DND-41 (cell line): ENCODE results near the gene FGFR3.

ENCODE experiments used
- ATAC-seq: fragments of 200-7000 bp; cut with Tn5 transposase; 3 replicates; pipeline ENCODE4 v1.9.1; 2021; ENCODE audit warnings: low read depth; ENCODE audit not compliant: insufficient read depth
- DNase-seq: peaks from one replicate; pipeline ENCODE4 v3.0.0-alpha.2; 2020
- H2AFZ ChIP-seq: 2 replicates; pipeline ENCODE4 v1.6.0; 2012; ENCODE audit warnings: low read depth, low read length
- H3K27ac ChIP-seq: 2 replicates; pipeline ENCODE4 v1.5.1; 2012; ENCODE audit warnings: low read length, inconsistent platforms
- H3K27me3 ChIP-seq: fragments of 200-600 bp; sonication (generic); 2 replicates; pipeline ENCODE4 v1.6.0; 2012; ENCODE audit warnings: low read length, mild to moderate bottlenecking, inconsistent platforms; ENCODE audit not compliant: insufficient read depth, poor library complexity
- H3K36me3 ChIP-seq: 2 replicates; pipeline ENCODE4 v1.5.1; 2012; ENCODE audit warnings: low read length, inconsistent platforms; ENCODE audit not compliant: insufficient read depth
- H3K4me1 ChIP-seq: 2 replicates; pipeline ENCODE4 v1.5.1; 2012; ENCODE audit warnings: mild to moderate bottlenecking, low read length; ENCODE audit not compliant: insufficient read depth
- H3K4me2 ChIP-seq: 2 replicates; pipeline ENCODE4 v1.6.0; 2012; ENCODE audit warnings: mild to moderate bottlenecking, moderate library complexity, low read length, inconsistent platforms; ENCODE audit not compliant: insufficient read depth
- H3K4me3 ChIP-seq, 2 experiments: fragments of 200-600 bp in 1 of 2; shearing (Covaris generic) in 1 of 2; 2 replicates each; pipeline ENCODE4 v1.5.1; 2012 to 2016; ENCODE audit warnings: inconsistent platforms in 2 of 2, low read length in 2 of 2, mild to moderate bottlenecking in 2 of 2, low read depth in 1 of 2, moderate library complexity in 1 of 2
- H3K79me2 ChIP-seq: 2 replicates; pipeline ENCODE4 v1.6.0; 2012; ENCODE audit warnings: low read length, inconsistent platforms; ENCODE audit not compliant: insufficient read depth
- H3K9ac ChIP-seq: 2 replicates; pipeline ENCODE4 v1.6.0; 2012; ENCODE audit warnings: low read depth, mild to moderate bottlenecking, inconsistent platforms, low read length, moderate library complexity
- H3K9me3 ChIP-seq: 2 replicates; pipeline ENCODE4 v1.5.1; 2012; ENCODE audit warnings: low read length, moderate library complexity, mild to moderate bottlenecking, inconsistent platforms; ENCODE audit not compliant: insufficient read depth, severe bottlenecking
- H4K20me1 ChIP-seq: 2 replicates; pipeline ENCODE4 v1.6.0; 2012; ENCODE audit warnings: low read length; ENCODE audit not compliant: insufficient read depth
- EZH2 ChIP-seq: IDR thresholded peaks from 3 replicates; pipeline ENCODE4 v1.6.1; 2012; ENCODE audit warnings: borderline replicate concordance, low read depth, mild to moderate bottlenecking, moderate library complexity, low read length, inconsistent platforms; ENCODE audit not compliant: severe bottlenecking
- TF ChIP-seq, protein P1 (sequence below): IDR thresholded peaks from 2 replicates; pipeline ENCODE4 v1.5.1; 2012; ENCODE audit warnings: borderline replicate concordance, low read length, moderate library complexity, mild to moderate bottlenecking; ENCODE audit not compliant: poor library complexity, severe bottlenecking; ENCODE audit errors: extremely low read depth

The FGFR3 gene

DNA sequence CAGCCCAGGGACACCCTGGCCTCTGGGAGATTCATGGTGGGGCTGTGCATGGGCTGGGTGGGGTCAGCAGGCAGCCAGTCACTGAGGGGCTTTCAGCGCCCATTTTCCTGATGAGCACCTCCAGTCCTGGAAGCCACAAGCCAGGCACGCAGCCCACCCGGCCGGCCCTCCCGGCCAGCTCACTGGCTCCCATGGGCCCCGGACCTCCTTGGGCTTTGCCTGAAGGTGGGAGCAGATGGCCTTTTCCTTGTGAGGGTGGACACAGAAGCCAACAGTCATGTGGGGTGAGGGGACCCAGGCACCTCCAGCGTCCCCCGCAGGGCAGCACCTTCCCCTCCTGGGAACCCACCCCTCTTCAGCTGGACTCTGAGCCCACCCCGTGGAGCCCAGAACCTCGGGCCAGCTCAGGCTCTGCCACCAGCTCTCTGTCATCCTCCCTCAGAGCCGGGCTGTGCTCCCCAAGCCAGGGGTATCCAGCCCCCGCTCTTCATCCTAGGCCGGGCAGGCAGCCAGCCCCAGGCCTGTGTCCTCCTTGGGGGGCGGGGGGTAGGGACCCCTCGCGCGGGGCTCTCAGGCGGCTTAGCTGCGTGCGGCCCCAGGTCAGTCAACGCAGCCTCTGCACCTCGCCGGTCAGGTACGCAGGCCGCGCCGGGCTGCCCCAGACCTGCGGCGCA, 798 bp upstream of the FGFR3 start:
- no peaks in the 10 kb centered on the region for H3K27me3 ChIP-seq
- no peaks in the 10 kb centered on the region for H3K79me2 ChIP-seq

DNA sequence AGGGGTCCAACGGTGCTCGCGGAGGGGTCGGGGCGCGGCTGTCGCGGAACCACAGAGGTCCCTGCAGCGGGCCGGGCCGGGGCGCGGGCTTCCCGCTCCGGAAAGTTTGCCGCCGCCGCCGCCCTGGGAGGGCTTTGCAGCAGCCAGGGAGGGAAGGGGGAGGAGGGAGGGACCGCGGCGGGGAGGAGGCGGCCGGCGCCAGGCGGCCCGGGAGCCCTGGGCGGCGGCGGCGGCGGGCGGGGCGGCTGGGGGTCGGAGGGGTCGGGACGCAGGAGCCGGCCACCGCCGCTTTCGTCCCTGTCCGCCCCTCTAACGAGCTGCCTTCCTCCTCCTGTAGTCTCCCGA, 375 bp downstream of the FGFR3 start:
- ATAC-seq (peak; percentile 71), DNase-seq (peak; percentile 64)
- Histone ChIP-seq H4K20me1 (peaks cover 8% of the 10 kb centered on the region; the same call in 1 of the 2 replicates), H3K4me2 (peak overlapping the region; percentile 76), H3K27ac (no peak overlapping the region), H3K27me3 (no peaks in the 10 kb centered on the region), H3K9ac (peak overlapping the region; percentile 60), H3K4me1 (peaks cover 11% of the 10 kb centered on the region), H3K9me3 (no peaks in the 10 kb centered on the region), H3K36me3 (no peaks in the 10 kb centered on the region), H3K79me2 (no peaks in the 10 kb centered on the region), H2AFZ (no peak overlapping the region), H3K4me3 (peak overlapping the region in 1 of 2 experiments; percentile 56; a peak in 2 of 4 replicates)
- no peak for TF ChIP-seq EZH2
- TF ChIP-seq, protein P1, sequence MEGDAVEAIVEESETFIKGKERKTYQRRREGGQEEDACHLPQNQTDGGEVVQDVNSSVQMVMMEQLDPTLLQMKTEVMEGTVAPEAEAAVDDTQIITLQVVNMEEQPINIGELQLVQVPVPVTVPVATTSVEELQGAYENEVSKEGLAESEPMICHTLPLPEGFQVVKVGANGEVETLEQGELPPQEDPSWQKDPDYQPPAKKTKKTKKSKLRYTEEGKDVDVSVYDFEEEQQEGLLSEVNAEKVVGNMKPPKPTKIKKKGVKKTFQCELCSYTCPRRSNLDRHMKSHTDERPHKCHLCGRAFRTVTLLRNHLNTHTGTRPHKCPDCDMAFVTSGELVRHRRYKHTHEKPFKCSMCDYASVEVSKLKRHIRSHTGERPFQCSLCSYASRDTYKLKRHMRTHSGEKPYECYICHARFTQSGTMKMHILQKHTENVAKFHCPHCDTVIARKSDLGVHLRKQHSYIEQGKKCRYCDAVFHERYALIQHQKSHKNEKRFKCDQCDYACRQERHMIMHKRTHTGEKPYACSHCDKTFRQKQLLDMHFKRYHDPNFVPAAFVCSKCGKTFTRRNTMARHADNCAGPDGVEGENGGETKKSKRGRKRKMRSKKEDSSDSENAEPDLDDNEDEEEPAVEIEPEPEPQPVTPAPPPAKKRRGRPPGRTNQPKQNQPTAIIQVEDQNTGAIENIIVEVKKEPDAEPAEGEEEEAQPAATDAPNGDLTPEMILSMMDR: no peak

More for the DNA sequence above, 798 bp upstream of the FGFR3 start:
- Histone ChIP-seq H2AFZ (no peak overlapping the region), H4K20me1 (peaks cover 8% of the 10 kb centered on the region; the same call in 1 of the 2 replicates), H3K4me3 (no peak overlapping the region), H3K36me3 (no peaks in the 10 kb centered on the region), H3K4me2 (peak overlapping the region; percentile 48), H3K27ac (no peak overlapping the region), H3K9me3 (no peaks in the 10 kb centered on the region), H3K9ac (no peak overlapping the region), H3K4me1 (peaks cover 11% of the 10 kb centered on the region)
- TF ChIP-seq, protein P1: no peak
- no peak for TF ChIP-seq EZH2
- DNase-seq (no peak), ATAC-seq (no peak)

- peak overlapping the region; percentile 76 for H3K4me2 ChIP-seq
- DNase-seq: no peak
- H3K79me2 ChIP-seq: no peaks in the 10 kb centered on the region
- H3K36me3 ChIP-seq: no peaks in the 10 kb centered on the region
- peak overlapping the region; percentile 60 for H3K9ac ChIP-seq
- peaks cover 11% of the 10 kb centered on the region for H3K4me1 ChIP-seq
- H3K27ac ChIP-seq: no peak overlapping the region
- TF ChIP-seq EZH2: no peak
- TF ChIP-seq, protein P1: no peak
- no peaks in the 10 kb centered on the region for H3K27me3 ChIP-seq
- no peaks in the 10 kb centered on the region for H3K9me3 ChIP-seq
- ATAC-seq: no peak
- H4K20me1 ChIP-seq: peaks cover 8% of the 10 kb centered on the region; the same call in 1 of the 2 replicates
- no peak overlapping the region for H2AFZ ChIP-seq
- H3K4me3 ChIP-seq: peak overlapping the region in 1 of 2 experiments; percentile 56; a peak in 2 of 4 replicates
These were observed 1.1 kb downstream of the FGFR3 start for GRCh38 chr4:1793940-1794808.
